DND-41 (cell line): ENCODE measurements around the gene PLXDC1.

Experiments
- CTCF ChIP-seq: IDR thresholded peaks from 2 replicates; pipeline ENCODE4 v1.5.1; 2012; ENCODE audit warnings: borderline replicate concordance, low read length, moderate library complexity, mild to moderate bottlenecking; ENCODE audit not compliant: poor library complexity, severe bottlenecking; ENCODE audit errors: extremely low read depth
- EZH2 ChIP-seq: IDR thresholded peaks from 3 replicates; pipeline ENCODE4 v1.6.1; 2012; ENCODE audit warnings: borderline replicate concordance, low read depth, mild to moderate bottlenecking, moderate library complexity, low read length, inconsistent platforms; ENCODE audit not compliant: severe bottlenecking

- TF ChIP-seq EZH2, result no peak
- TF ChIP-seq CTCF, result no peak
These were observed 19.1 kb upstream of the PLXDC1 start for GRCh38 chr17:39170558-39170957.
